Endodermal cell (in vitro differentiated cells): ENCODE measurements around the gene TMTC3. TPM values are rescaled to one million over a fixed set of nuclear protein-coding genes. Genes with fewer than 3 reads are reported as not detected.

ENCODE experiments used
- DNase-seq: peaks from one replicate; pipeline ENCODE4 v3.0.0-alpha.2; 2017
- H3K27ac ChIP-seq: 2 replicates; pipeline ENCODE4 v1.5.1; 2013; ENCODE audit warnings: mild to moderate bottlenecking, low read depth, low read length, moderate library complexity
- H3K27me3 ChIP-seq: 2 replicates; pipeline ENCODE4 v1.6.1; 2013; ENCODE audit warnings: mild to moderate bottlenecking, low read length, moderate library complexity; ENCODE audit not compliant: insufficient read depth, control insufficient read depth, poor library complexity, severe bottlenecking
- H3K36me3 ChIP-seq: 2 replicates; pipeline ENCODE4 v1.7.0; 2013; ENCODE audit warnings: mild to moderate bottlenecking, low read length, moderate library complexity; ENCODE audit not compliant: control insufficient read depth, insufficient read depth
- H3K4me1 ChIP-seq: one replicate; pipeline ENCODE4 v1.7.0; 2013; ENCODE audit warnings: low read length; ENCODE audit not compliant: control insufficient read depth, insufficient read depth
- H3K4me3 ChIP-seq: 2 replicates; pipeline ENCODE4 v1.5.1; 2013; ENCODE audit warnings: mild to moderate bottlenecking, low read length, moderate library complexity
- H3K9ac ChIP-seq: 2 replicates; pipeline ENCODE4 v1.6.1; 2013; ENCODE audit warnings: mild to moderate bottlenecking, low read length, moderate library complexity; ENCODE audit not compliant: poor library complexity, severe bottlenecking; ENCODE audit errors: extremely low read depth
- H3K9me3 ChIP-seq: 2 replicates; pipeline ENCODE4 v1.6.1; 2013; ENCODE audit warnings: mild to moderate bottlenecking, low read length, moderate library complexity; ENCODE audit not compliant: control insufficient read depth
- H3K27ac Mint-ChIP-seq: 2 replicates; pipeline ENCODE4 v1.8.0; 2020; ENCODE audit warnings: mixed read lengths
- H3K27me3 Mint-ChIP-seq: 2 replicates; pipeline ENCODE4 v1.8.0; 2021; ENCODE audit warnings: mild to moderate bottlenecking, mixed read lengths; ENCODE audit not compliant: insufficient read depth
- H3K36me3 Mint-ChIP-seq: 2 replicates; pipeline ENCODE4 v1.8.0; 2020; ENCODE audit warnings: low read depth, mixed read lengths
- H3K4me1 Mint-ChIP-seq: 2 replicates; pipeline ENCODE4 v1.8.0; 2020; ENCODE audit warnings: mixed read lengths
- H3K4me3 Mint-ChIP-seq: 2 replicates; pipeline ENCODE4 v1.8.0; 2020; ENCODE audit warnings: mild to moderate bottlenecking, moderate library complexity, mixed read lengths
- H3K9me3 Mint-ChIP-seq: 2 replicates; pipeline ENCODE4 v1.8.0; 2020; ENCODE audit warnings: mild to moderate bottlenecking, mixed read lengths
- CTCF ChIP-seq: fragments of 200-600 bp; sonication (generic); conservative IDR thresholded peaks from 2 replicates; pipeline ENCODE4 v1.5.0; 2021; ENCODE audit warnings: antibody characterized with exemption, mild to moderate bottlenecking
- WGBS, 2 experiments: methylation state at CpG; one replicate each; pipeline versions ENCODE4 v1.1.5 to v1.1.7; 2013; ENCODE audit warnings: missing lambda C conversion rate in 2 of 2, mixed read lengths in 1 of 2; ENCODE audit not compliant: insufficient coverage in 1 of 2, insufficient read length in 1 of 2; 5-methylcytosine and 5-hydroxymethylcytosine counted together
- long read RNA-seq, 4 experiments: library from polyadenylated mRNA in 2 of 4; library from RNA in 1 of 4; library from capped mRNA in 1 of 4; stranded (forward) in 3 of 4; unstranded in 1 of 4; transcript quantifications; one replicate each; pipeline ENCODE4 v2.0.0, GENCODE V29; 2020 to 2021; ENCODE audit warnings: inconsistent platforms in 1 of 4
- polyA plus RNA-seq, 2 experiments: library from polyadenylated mRNA; stranded (reverse); fragments of 50-300 nt; gene quantifications; one replicate each; pipeline ENCODE4 v1.2.3, GENCODE V29; 2013
- total RNA-seq, 2 donors: library from RNA; stranded (reverse); fragmentation: NEBNext Ultra II Directional in 1 of 2; extraction: Animal tissue kit (Norgen Biotek cat#: 25700) in 1 of 2; gene quantifications; 2 replicates in 1 of 2; 3 replicates in 1 of 2; pipeline ENCODE4 v1.2.1, GENCODE V29; 2021

Gene TMTC3
- total RNA-seq, result 10 to 100 TPM; 49.8 to 52.9 TPM
- 11.8 TPM for polyA plus RNA-seq (2013, experiment 1 of 2)
- polyA plus RNA-seq (2013, experiment 2 of 2), result 12.2 TPM
- long read RNA-seq, experiment 1, full-length matches to known transcripts, result 2 of 15 reads
- long read RNA-seq, experiment 1, partial matches to known transcripts, result 1 of 15 reads
- long read RNA-seq, experiment 1, other reads (novel, unspliced or antisense), result 12 of 15 reads
- long read RNA-seq, experiment 2, full-length matches to known transcripts, result 13 of 30 reads
- long read RNA-seq, experiment 2, partial matches to known transcripts, result 9 of 30 reads
- long read RNA-seq, experiment 2, other reads (novel, unspliced or antisense), result 8 of 30 reads
- long read RNA-seq, experiment 3, full-length matches to known transcripts, result 60 of 79 reads
- long read RNA-seq, experiment 3, partial matches to known transcripts, result 8 of 79 reads
- long read RNA-seq, experiment 3, other reads (novel, unspliced or antisense), result 11 of 79 reads
- long read RNA-seq, experiment 4, full-length matches to known transcripts, result 4 of 7 reads
- long read RNA-seq, experiment 4, partial matches to known transcripts, result 1 of 7 reads
- long read RNA-seq, experiment 4, other reads (novel, unspliced or antisense), result 2 of 7 reads

- no peaks in the 10 kb centered on the region for H3K27me3 Mint-ChIP-seq
- H3K9ac ChIP-seq, result peak within 1 kb of the TSS; percentile 73
- peak within 1 kb of the TSS; percentile 94 for H3K27ac Mint-ChIP-seq
- no peaks in the 10 kb centered on the region for H3K9me3 ChIP-seq
- H3K36me3 ChIP-seq, result no peaks in the 10 kb centered on the region
- 0% methylated on average over 29 to 49 of the region's 49 CpGs for WGBS, 2 experiments
- TF ChIP-seq CTCF, result no peak
- peak within 1 kb of the TSS; percentile 90 for H3K4me3 ChIP-seq
- peak; percentile 100 for DNase-seq
- H3K27me3 ChIP-seq, result no peaks in the 10 kb centered on the region
- peak within 1 kb of the TSS; percentile 94 for H3K4me3 Mint-ChIP-seq
- H3K27ac ChIP-seq, result peak within 1 kb of the TSS; percentile 3
- H3K4me1 Mint-ChIP-seq, result peaks cover 30% of the 10 kb centered on the region
- no peaks in the 10 kb centered on the region for H3K9me3 Mint-ChIP-seq
- no peaks in the 10 kb centered on the region for H3K4me1 ChIP-seq
- H3K36me3 Mint-ChIP-seq, result peaks cover 9% of the 10 kb centered on the region
Measured at GRCh38 chr12:88141774-88142609, at the start of gene TMTC3, which contains the start of gene CEP290. TMTC3 (plus strand) TSS chr12:88142307; CDS start chr12:88148316, 6,009 bp downstream. CEP290 (minus strand) TSS chr12:88142088; CDS start chr12:88141307, 781 bp downstream.

- Histone ChIP-seq H3K4me3 (no peak overlapping the region), H3K9ac (no peak overlapping the region), H3K4me1 (no peaks in the 10 kb centered on the region), H3K36me3 (peaks cover 17% of the 10 kb centered on the region), H3K9me3 (no peaks in the 10 kb centered on the region), H3K27ac (no peak overlapping the region), H3K27me3 (no peaks in the 10 kb centered on the region)
- peaks cover 15% of the 10 kb centered on the region for H3K36me3 Mint-ChIP-seq
- no peaks in the 10 kb centered on the region for H3K9me3 Mint-ChIP-seq
- no peak for TF ChIP-seq CTCF
- H3K4me1 Mint-ChIP-seq, result no peaks in the 10 kb centered on the region
- H3K27me3 Mint-ChIP-seq, result no peaks in the 10 kb centered on the region
- no peak overlapping the region for H3K4me3 Mint-ChIP-seq
- no peak overlapping the region for H3K27ac Mint-ChIP-seq
- no peak for DNase-seq
Measured at GRCh38 chr12:88092771-88093170, 49.3 kb upstream of the TMTC3 start.

GRCh38 chr12:88093573-88093972 lies 48.5 kb upstream of the TMTC3 start:
- no peak overlapping the region for H3K27ac ChIP-seq
- Mint-ChIP-seq H3K27me3 (no peaks in the 10 kb centered on the region), H3K27ac (no peak overlapping the region), H3K4me1 (no peaks in the 10 kb centered on the region), H3K4me3 (no peak overlapping the region), H3K36me3 (peaks cover 20% of the 10 kb centered on the region), H3K9me3 (no peaks in the 10 kb centered on the region)
- no peak for TF ChIP-seq CTCF
- WGBS, 2 experiments, result 82% methylated on average over 4 of the region's 4 CpGs; no CpG with 5 or more reads in 1 of the 2 experiments
- H3K36me3 ChIP-seq, result peaks cover 15% of the 10 kb centered on the region
- H3K4me1 ChIP-seq, result no peaks in the 10 kb centered on the region
- no peak for DNase-seq
- H3K4me3 ChIP-seq, result no peak overlapping the region
- no peaks in the 10 kb centered on the region for H3K9me3 ChIP-seq
- no peak overlapping the region for H3K9ac ChIP-seq
- H3K27me3 ChIP-seq, result no peaks in the 10 kb centered on the region
